ENCODE results near the gene VIM.

Gene VIM

GRCh38 chr10:17228091-17229015 lies at the start of gene VIM:
Gene VIM (plus strand): TSS chr10:17228241. CDS start chr10:17229423, 1,182 bp downstream.
- peak; percentile 98 for DNase-seq

- no peak for DNase-seq
Observed at GRCh38 chr10:17179002-17179401, 49.0 kb upstream of the VIM start.

GRCh38 chr10:17181110-17181509 lies 46.9 kb upstream of the VIM start:
- DNase-seq, result no peak

GRCh38 chr10:17181751-17182150 lies 46.3 kb upstream of the VIM start:
- DNase-seq, result no peak

GRCh38 chr10:17183110-17183509 lies 44.9 kb upstream of the VIM start:
- no peak for DNase-seq

GRCh38 chr10:17185873-17186272 lies 42.2 kb upstream of the VIM start:
- no peak for DNase-seq

- DNase-seq, result no peak
Observed at GRCh38 chr10:17188644-17189172, 39.3 kb upstream of the VIM start.

- DNase-seq, result no peak
Observed at GRCh38 chr10:17190602-17191001, 37.4 kb upstream of the VIM start.

GRCh38 chr10:17195083-17195482 lies 33.0 kb upstream of the VIM start:
- DNase-seq, result no peak

GRCh38 chr10:17196045-17196444 lies 32.0 kb upstream of the VIM start:
- no peak for DNase-seq

GRCh38 chr10:17196573-17196972 lies 31.5 kb upstream of the VIM start:
- no peak for DNase-seq

GRCh38 chr10:17199351-17199804 lies 28.7 kb upstream of the VIM start:
- DNase-seq, result peak; percentile 65

GRCh38 chr10:17200001-17200911 lies 27.8 kb upstream of the VIM start:
- no peak for DNase-seq

- peak; percentile 97 for DNase-seq
Observed at GRCh38 chr10:17200912-17201793, 26.9 kb upstream of the VIM start, which contains the start of gene TRDMT1. Gene TRDMT1 (minus strand): TSS chr10:17201672. CDS start chr10:17201634, 38 bp downstream.

GRCh38 chr10:17201794-17202116 lies 26.3 kb upstream of the VIM start:
- no peak for DNase-seq

GRCh38 chr10:17202506-17202905 lies 25.5 kb upstream of the VIM start:
- DNase-seq, result no peak

- DNase-seq, result no peak
Observed at GRCh38 chr10:17202999-17203398, 25.0 kb upstream of the VIM start.

GRCh38 chr10:17203416-17203815 lies 24.6 kb upstream of the VIM start:
- DNase-seq, result no peak

- no peak for DNase-seq
Observed at GRCh38 chr10:17206210-17206709, 21.8 kb upstream of the VIM start.

- DNase-seq, result no peak
Observed at GRCh38 chr10:17208476-17208875, 19.6 kb upstream of the VIM start.

GRCh38 chr10:17209302-17209701 lies 18.7 kb upstream of the VIM start:
- no peak for DNase-seq

GRCh38 chr10:17209881-17210280 lies 18.2 kb upstream of the VIM start:
- DNase-seq, result no peak
